ENCODE results near the gene ERN2. TPM values are rescaled to one million over a fixed set of nuclear protein-coding genes. Genes with fewer than 3 reads are reported as not detected.

Gene ERN2
- total RNA-seq, 2 donors from 2014 or later = 3.2 TPM; not detected in 1

GRCh38 chr16:23689442-23690187, 23.4 kb downstream of the ERN2 start:
- no peak overlapping the region for H3K27ac ChIP-seq
- DNase-seq (ENCODE audit: low spot score) = no peak
- no peaks in the 10 kb centered on the region for H3K9me3 ChIP-seq
- no peak overlapping the region for H3K4me3 ChIP-seq
- peaks cover 30% of the 10 kb centered on the region for H3K36me3 ChIP-seq
- H3K4me1 ChIP-seq (ENCODE audit: control insufficient read depth in 1 of 2, low read depth in 2 of 2) = peaks cover 1 to 5% of the 10 kb centered on the region in 2 donors
- TF ChIP-seq CTCF (IDR thresholded peaks at IDR 0.05) = no peak
- ATAC-seq (ENCODE audit: insufficient number of reproducible peaks, low FRiP score, low read depth) = no peak
- no peaks in the 10 kb centered on the region for H3K27me3 ChIP-seq (replicated peaks; ENCODE audit: insufficient read depth)

- Histone ChIP-seq H3K4me3 (no peak overlapping the region), H3K4me1 (ENCODE audit: control insufficient read depth in 1 of 2, low read depth in 2 of 2) (no peaks in the 10 kb centered on the region), H3K36me3 (peaks cover 33% of the 10 kb centered on the region), H3K27me3 (replicated peaks; ENCODE audit: insufficient read depth) (no peaks in the 10 kb centered on the region), H3K27ac (no peak overlapping the region), H3K9me3 (no peaks in the 10 kb centered on the region)
- ATAC-seq (ENCODE audit: insufficient number of reproducible peaks, low FRiP score, low read depth) (no peak), DNase-seq (ENCODE audit: low spot score) (no peak)
- TF ChIP-seq CTCF (IDR thresholded peaks at IDR 0.05) = no peak
These were observed 25.8 kb downstream of the ERN2 start for GRCh38 chr16:23687034-23687808.

GRCh38 chr16:23683487-23683886, 29.5 kb downstream of the ERN2 start:
- H3K4me3 ChIP-seq = no peak overlapping the region
- TF ChIP-seq CTCF (IDR thresholded peaks at IDR 0.05) = no peak
- ATAC-seq (ENCODE audit: insufficient number of reproducible peaks, low FRiP score, low read depth) = no peak
- no peaks in the 10 kb centered on the region for H3K27me3 ChIP-seq (replicated peaks; ENCODE audit: insufficient read depth)
- peaks cover 7 to 11% of the 10 kb centered on the region in 2 donors for H3K4me1 ChIP-seq (ENCODE audit: control insufficient read depth in 1 of 2, low read depth in 2 of 2)
- H3K27ac ChIP-seq = no peak overlapping the region
- H3K9me3 ChIP-seq = no peaks in the 10 kb centered on the region
- DNase-seq (ENCODE audit: low spot score) = no peak
- H3K36me3 ChIP-seq = peaks cover 10% of the 10 kb centered on the region

GRCh38 chr16:23682181-23682580, 30.8 kb downstream of the ERN2 start:
- H3K27ac ChIP-seq = no peak overlapping the region
- TF ChIP-seq CTCF (IDR thresholded peaks at IDR 0.05) = no peak
- no peak for DNase-seq (ENCODE audit: low spot score)
- no peaks in the 10 kb centered on the region for H3K27me3 ChIP-seq (replicated peaks; ENCODE audit: insufficient read depth)
- peaks cover 3% of the 10 kb centered on the region for H3K36me3 ChIP-seq
- H3K4me3 ChIP-seq = no peak overlapping the region
- no peaks in the 10 kb centered on the region for H3K9me3 ChIP-seq
- no peak for ATAC-seq (ENCODE audit: insufficient number of reproducible peaks, low FRiP score, low read depth)
- H3K4me1 ChIP-seq (ENCODE audit: control insufficient read depth in 1 of 2, low read depth in 2 of 2) = peaks cover 7 to 16% of the 10 kb centered on the region in 2 donors

GRCh38 chr16:23679986-23680336, 33.1 kb downstream of the ERN2 start:
- TF ChIP-seq CTCF (IDR thresholded peaks at IDR 0.05) = no peak
- Histone ChIP-seq H3K4me3 (no peak overlapping the region), H3K4me1 (ENCODE audit: control insufficient read depth in 1 of 2, low read depth in 2 of 2) (peaks cover 7 to 16% of the 10 kb centered on the region in 2 donors), H3K27me3 (replicated peaks; ENCODE audit: insufficient read depth) (no peaks in the 10 kb centered on the region), H3K9me3 (no peaks in the 10 kb centered on the region), H3K27ac (no peak overlapping the region), H3K36me3 (peaks cover 3% of the 10 kb centered on the region)
- ATAC-seq (ENCODE audit: insufficient number of reproducible peaks, low FRiP score, low read depth) (no peak), DNase-seq (ENCODE audit: low spot score) (no peak)
